ENCODE measurements around the gene CAMTA1.

Gene CAMTA1

DNA sequence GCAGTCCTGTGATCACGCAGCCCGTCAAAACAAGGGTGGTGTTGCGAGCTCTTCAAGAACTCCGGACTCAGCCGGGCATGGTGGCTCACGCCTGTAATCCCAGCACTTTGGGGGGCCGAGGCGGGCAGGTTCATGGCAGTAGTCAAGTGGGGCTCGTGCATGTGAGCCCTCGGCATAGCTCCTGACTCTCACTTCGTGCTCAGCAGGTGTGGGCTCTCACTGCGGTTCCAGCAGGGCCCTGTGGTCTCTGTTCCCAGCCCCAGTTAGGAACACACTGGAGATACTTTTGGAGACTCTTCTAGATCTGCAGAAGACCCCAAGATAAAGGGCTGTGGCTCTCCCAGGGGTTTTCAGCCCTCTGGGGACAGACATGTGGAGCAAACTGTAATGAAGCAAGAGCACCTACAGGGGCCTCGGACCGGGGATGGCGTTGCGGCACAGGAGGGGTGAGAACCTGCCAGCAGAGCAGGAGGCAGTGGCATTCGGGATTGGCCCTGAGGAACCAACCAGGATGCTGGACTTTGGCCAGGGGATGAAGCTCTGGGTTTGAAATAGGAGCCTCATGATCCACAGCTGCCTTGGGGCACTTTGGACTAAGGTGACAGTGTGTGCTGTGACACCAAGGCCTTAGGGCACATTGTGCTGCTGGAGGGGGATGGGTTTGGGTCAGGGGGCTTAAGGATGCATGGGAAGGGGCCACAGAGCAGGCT, 443.2 kb downstream of the CAMTA1 start:
- no peak for DNase-seq (ENCODE audit: low read depth in 2 of 2)

DNA sequence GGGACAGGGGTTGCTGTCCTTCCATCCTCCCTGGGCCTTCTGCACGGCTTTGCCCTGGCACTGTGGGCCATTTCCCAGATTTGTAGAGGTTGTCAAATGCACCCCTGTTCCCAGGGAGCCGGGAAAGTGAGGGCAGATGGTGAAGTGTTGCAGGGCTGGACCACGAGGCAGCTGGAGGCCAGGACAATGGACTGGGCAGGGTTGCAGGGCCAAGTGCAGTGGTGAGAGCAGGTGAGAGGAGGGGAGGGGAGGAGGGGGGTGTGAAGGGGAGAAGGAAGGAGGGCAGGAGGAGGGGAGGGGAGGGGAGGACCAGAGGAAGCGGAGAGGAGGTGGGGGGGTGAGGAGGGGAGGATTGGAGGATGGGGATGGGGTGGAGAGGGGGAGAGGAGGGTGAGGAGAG, 443.9 kb downstream of the CAMTA1 start:
- DNase-seq (ENCODE audit: low read depth in 2 of 2), result no peak

DNA sequence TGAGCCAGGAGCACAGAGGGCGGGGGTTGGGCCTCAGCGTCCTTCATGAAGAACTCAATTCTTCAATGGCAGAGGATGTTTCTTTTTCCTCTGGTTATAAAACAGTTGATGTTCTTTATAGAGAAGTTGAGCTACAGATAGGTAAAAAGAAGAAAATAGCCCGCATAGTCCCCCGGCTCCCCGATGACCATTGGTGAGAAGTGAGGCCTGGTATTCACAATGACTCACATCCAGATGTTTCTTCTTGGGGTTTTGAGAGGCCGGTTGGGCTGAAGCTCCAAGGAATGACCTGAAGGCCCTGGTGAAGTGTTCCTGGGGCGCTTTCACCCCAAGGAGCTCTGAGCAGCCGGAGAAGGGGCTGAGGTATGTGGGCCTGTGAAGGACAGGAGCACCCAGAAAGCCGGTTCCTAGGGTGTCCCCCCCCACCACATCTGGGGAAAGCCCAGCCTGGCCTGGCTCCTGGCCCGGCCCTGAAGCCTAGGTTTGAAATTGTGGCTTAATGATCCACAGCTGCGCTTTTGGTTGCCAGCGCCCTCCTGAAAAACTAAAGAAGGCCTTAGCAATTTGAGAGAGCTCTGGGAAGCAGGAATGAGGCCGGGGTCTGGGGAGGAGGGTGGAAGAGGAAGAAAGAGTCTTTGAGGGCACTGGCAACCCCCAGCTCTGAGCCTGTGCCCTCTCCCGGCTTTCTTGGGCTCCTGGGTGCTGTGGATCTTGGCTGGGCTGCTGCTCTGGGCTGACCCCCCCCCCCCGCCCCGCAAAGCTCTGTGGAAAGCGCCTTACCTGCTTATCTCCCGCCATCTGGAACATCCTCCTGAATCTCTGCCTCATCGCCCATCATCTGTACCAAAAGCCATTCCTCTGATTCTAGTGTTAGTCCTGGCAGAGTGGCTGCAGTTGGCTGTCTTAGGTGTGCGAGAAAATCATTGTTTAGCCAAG, 444.7 kb downstream of the CAMTA1 start:
- DNase-seq (ENCODE audit: low read depth in 2 of 2), result no peak

DNA sequence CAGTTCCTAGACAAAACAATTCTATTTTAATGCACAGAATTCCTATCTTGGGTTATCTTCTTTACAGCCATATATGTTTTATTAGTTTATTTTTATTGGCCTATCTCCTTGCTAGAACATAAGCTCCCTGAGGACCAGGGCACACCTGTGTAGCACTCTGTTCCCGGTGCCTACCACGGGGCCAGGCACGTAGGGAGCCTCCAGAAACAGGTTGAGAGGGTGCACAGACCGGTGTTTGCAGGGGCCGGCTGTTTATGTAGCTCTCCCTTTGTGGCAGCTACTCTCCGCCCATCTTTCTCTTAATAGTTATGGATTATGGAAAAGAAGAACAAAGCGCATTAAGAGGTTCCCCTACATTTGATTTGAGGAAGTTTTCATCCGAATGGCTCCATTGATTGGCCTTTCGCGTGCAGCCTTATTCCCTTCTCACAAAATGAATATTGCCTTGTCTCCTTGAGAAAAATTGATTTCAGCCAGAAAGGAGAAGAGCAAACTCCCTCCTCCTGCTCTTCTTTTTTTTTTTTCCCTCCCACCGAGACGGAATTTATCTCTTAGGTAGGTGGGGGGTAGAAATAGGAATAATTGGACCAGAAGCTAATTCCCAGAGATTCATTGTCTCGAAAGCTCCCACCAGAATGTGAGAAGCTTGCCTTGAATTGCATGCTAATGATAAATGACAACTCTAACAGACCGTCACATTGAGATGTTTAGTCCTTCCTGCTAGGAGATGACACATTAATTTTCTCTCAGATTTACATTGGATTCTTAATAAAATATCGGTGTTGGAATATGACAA, 447.4 kb downstream of the CAMTA1 start:
- DNase-seq (ENCODE audit: low read depth in 2 of 2), result no peak

DNA sequence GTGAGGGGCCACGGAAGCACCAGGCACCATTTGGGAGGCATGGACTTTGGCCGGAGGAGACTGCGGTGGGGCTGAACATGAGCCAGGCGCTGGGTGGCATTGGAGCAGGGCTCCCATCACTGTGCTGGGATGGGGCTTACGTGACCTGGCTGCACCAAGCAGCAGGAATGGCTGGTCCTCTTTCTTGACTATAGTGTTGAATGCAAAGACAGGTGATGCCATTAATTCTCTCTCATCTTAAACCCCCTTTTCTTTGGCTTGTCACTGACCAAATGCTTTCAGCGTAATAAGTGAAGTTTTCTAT, 447.9 kb downstream of the CAMTA1 start:
- no peak for DNase-seq (ENCODE audit: low read depth in 2 of 2)

DNA sequence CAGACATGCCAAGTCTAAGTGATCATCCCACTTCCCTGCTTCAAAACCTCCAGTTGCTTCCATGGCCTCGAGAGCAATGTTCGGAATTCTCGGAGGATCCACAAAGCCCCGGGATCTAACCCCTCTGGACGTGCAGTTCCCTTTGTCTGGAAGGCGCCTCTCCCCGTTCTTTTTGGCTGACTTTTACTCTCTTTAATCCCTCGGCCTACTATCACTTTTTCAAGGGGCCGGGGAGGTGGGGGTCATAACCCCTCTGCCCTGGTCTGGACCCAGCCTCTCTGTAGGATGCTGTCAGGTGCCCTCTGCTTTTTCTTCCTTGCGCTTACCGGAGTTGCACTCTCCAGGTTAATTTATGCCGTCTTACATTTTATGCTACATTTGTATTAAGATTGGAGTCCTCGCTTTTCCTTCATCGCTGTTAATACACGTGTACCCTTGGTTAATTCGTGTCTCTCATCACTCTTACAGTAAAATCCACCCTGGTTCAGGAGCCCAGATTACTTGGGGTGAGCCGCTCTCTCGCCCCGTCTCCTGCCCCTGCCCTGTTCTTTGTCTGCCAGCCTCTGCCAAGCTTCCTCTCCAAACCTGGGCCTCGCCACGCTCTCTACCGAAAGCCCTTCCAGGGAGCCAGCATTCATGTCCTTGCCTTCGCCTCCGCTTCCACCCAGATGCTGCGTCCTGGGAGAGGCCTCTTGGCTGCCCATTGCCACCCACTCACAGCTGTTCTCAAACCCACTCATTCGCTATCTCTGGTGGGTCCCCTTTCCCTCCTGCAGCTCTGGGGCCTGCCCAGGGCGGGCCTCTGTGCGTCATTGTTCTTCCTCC, 448.6 kb downstream of the CAMTA1 start:
- no peak for DNase-seq (ENCODE audit: low read depth in 2 of 2)

DNA sequence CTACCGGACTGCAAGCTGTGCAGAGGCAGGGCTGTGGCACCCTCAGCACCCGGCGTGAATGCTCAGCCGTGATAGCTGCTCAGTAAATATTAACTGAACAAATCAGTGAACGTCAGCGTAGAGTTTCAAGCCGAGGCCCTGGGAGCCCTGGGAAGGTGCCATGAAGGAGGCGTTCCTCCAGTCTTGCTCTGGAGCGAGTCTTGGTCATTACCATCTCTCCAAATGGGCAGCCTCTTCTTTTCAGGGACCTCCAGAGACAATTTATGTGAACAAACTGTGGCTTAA, 449.2 kb downstream of the CAMTA1 start:
- DNase-seq (ENCODE audit: low read depth in 2 of 2), result no peak

GRCh38 chr1:7235871-7236517, 450.7 kb downstream of the CAMTA1 start:
- no peak for DNase-seq (ENCODE audit: low read depth in 2 of 2)

DNA sequence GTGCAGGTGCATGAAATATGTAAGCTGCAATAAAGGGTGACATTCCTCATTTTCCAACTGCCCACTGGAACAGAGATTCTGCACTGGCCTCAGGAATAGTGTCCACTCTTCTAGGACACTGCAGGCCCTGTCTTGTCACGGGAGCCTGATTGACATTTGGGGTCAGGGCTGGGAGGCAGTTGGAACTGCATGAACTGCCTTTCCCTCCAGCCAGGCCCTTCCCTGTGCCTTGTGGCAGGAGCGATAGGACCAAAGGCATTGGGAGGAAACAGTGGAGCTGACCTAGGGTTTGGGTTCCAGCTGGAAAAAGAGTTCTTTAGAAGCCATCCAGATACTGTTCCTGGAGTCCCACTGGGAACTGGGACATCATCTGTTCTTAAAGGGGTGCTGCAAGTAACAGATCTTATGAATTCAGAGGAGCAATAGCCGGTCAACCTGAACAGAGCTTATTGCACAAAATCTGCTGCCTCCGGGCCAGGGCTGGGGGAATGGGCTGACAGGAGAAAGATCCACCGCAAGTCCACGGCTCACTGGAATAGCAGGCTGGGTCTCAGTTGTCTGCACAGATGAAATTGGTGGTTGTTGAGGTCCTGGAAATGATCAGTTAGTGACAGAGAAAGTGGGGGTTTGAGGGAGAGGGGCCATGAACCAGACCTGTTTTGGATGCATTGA, 451.7 kb downstream of the CAMTA1 start:
- no peak for DNase-seq (ENCODE audit: low read depth in 2 of 2)

DNA sequence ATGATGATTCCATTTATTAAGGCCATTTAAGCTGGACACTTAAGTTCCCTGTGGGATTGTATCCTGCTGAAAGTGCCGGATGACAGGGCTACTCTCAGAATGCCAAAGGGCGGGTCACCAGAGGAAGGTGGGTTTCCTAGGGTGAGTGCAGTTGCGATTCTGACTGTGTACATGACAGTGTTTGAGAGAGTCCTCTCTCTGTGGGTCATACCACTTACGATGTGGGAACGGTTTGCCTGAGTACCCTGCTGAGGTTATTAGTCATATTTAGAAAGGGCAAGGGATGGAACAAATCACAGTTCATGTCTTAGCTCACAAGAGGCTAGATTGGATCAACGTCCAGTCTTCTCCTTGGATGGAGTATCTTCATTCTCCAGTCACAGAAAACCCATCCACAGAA, 461.9 kb downstream of the CAMTA1 start:
- no peak for DNase-seq (ENCODE audit: low read depth in 2 of 2)

DNA sequence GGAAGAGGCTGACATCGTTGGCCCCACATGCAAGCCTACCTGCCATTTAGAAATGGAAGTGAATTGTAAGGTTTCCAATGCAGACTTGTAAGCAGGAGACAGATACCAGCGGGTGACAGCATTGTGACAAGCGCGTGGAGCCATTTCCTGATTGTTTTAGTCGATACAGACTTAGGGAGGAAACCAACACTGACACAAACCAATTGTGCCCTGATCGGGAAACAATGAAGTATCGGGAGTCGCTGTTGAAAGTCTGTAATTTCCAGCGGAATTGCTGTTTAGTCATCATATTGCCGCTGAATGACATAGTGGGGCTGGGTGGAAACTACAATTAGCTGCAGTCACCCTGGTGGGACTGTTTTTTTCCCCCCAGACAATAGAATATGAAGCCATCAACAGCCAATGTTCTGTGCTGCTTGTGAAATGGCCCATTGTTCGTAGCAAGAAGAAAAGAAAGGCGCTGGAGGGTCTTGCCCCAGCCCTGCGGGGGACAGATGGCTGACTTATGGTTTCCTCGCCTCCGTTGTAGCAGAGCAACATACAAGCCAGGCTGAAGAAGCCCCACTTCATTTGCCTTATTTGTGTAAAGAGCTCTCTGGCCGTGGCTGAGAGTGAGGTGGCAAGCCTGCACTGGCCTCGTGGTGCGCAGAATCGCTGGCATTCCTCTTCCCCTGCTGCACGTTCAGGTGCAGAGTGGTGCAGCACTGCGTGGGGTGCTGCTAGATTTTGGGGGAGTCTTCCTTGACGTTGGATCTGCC, 462.7 kb downstream of the CAMTA1 start:
- no peak for DNase-seq (ENCODE audit: low read depth in 2 of 2)

GRCh38 chr1:7248549-7249199, 463.4 kb downstream of the CAMTA1 start:
- no peak for DNase-seq (ENCODE audit: low read depth in 2 of 2)

DNA sequence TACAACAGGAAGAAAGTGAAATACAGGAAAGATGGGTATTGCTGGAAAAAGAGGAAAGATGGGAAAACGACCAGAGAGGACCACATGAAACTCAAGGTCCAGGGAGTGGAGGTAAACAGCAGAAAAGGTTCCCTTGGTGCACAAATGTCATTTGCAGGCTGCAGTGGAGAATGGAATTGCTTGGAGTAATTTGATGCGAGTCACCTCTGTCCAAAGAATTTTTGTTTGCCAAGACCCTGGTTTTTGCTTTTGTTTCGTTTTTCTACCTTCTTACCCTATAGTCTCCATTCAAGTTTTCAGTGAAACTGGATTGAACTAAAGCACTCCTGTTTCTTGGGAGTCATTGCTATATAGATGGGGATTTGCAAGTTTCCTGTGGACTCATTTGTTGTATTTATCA, 464.3 kb downstream of the CAMTA1 start:
- no peak for DNase-seq (ENCODE audit: low read depth in 2 of 2)

GRCh38 chr1:7250176-7250575, 464.9 kb downstream of the CAMTA1 start:
- DNase-seq (ENCODE audit: low read depth in 2 of 2), result no peak

DNA sequence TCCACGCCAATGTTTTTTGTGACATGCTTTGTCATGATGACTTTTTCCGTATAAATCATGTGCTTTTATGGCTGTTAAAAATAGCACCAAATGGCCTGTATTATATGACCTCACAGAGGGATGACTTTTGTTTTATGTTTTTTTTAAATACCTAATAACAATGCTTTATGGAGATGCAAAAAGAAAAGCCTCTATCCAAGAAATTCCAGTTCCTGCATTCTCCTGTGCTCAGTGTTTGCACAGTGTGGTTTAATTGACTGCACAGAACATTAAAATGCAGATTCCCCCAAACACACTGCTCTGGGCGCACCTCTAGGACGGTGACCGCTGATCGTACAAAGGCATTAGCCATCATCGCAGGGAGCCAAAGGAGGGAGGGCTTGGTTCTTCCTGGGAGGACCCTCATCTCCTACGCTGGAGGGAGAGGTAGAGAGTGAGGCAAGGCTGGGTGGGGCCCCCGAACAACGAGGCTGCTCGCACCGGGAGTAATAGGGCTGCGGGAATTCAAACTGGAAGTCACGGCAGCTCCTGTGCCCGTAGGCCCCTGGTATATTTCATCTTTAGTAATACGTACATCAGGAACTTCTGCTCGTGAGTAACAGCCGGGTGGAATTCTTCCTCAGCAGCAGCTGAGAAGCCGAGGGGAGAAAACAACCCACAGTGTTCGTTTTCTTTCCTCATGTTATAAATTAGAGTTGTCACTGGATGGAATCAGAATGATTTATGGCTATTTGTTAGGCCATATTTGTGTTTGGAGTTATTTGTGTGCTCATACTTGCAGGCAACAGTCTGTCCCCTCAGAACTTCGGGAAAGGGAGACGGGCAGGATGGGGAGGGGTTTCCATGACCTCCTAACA, 465.6 kb downstream of the CAMTA1 start:
- DNase-seq (ENCODE audit: low read depth in 2 of 2), result no peak

GRCh38 chr1:7251454-7251800, 466.2 kb downstream of the CAMTA1 start:
- no peak for DNase-seq (ENCODE audit: low read depth in 2 of 2)

GRCh38 chr1:7252411-7253117, 467.3 kb downstream of the CAMTA1 start:
- DNase-seq (ENCODE audit: low read depth in 2 of 2), result no peak

DNA sequence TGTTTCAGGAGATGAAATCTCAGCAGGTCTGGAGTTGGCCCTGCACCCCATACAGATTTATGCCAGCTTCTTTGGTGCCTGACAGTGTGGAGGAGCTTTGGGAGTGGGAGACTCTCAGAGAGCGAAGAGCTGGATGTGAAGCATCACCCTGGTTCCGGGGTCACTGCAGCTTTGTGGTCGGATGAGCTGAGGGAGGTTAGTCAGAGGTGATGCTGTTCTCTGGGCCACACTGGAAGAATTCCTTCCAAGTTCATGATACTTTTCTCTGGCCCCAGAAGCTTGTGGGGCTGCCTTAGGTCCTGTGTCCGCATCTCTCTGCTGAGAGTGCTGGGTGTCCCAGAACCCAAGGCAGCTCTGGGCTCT, 467.8 kb downstream of the CAMTA1 start:
- DNase-seq (ENCODE audit: low read depth in 2 of 2), result no peak
